Heart right ventricle (tissue), 16 donors: ENCODE results near the gene MPC1. TPM values are rescaled to one million over a fixed set of nuclear protein-coding genes. Genes with fewer than 3 reads are reported as not detected.
"Not testable (repeated sequence)": the region's sequence is repeated elsewhere in the genome, so short reads cannot be mapped to it uniquely, and the experiment has no call there.

Source experiments
- ATAC-seq, 8 donors: fragments of 200-7000 bp; cut with Tn5 transposase; one replicate each; pipeline ENCODE4 v1.9.1; 2020; ENCODE audit warnings: mild to moderate bottlenecking in 8 of 8, moderate library complexity in 8 of 8, moderate number of reproducible peaks in 1 of 8
- DNase-seq, 2 donors: peaks; one replicate each; pipeline ENCODE4 v3.0.0-alpha.2; 2020
- H3K27ac ChIP-seq, 10 donors: fragments of 200-600 bp; sonication (generic) in 2 of 10; one replicate each; pipeline versions ENCODE4 v1.5.0 to v1.8.0; 2020 to 2022; ENCODE audit warnings: mild to moderate bottlenecking in 3 of 10
- H3K27me3 ChIP-seq, 7 donors: fragments of 200-600 bp; one replicate each; pipeline ENCODE4 v1.8.0; 2021 to 2022; ENCODE audit warnings: mild to moderate bottlenecking in 2 of 7
- H3K36me3 ChIP-seq, 9 donors: fragments of 200-600 bp; sonication (generic) in 1 of 9; one replicate each; pipeline versions ENCODE4 v1.5.0 to v1.8.0; 2020 to 2022; ENCODE audit warnings: mild to moderate bottlenecking in 2 of 9
- H3K4me1 ChIP-seq, 9 donors: fragments of 200-600 bp; sonication (generic) in 1 of 9; one replicate each; pipeline versions ENCODE4 v1.5.0 to v1.8.0; 2020 to 2022; ENCODE audit warnings: mild to moderate bottlenecking in 4 of 9
- H3K4me3 ChIP-seq, 10 donors: fragments of 200-600 bp; sonication (generic) in 2 of 10; one replicate each; pipeline versions ENCODE4 v1.5.0 to v1.8.0; 2020 to 2022; ENCODE audit warnings: mild to moderate bottlenecking in 7 of 10, moderate library complexity in 2 of 10
- H3K9me3 ChIP-seq, 11 donors: fragments of 200-600 bp in 10 of 11; sonication (generic) in 2 of 11; one replicate each; pipeline versions ENCODE4 v1.5.0 to v1.8.0; 2013 to 2022; ENCODE audit warnings: mild to moderate bottlenecking in 2 of 11, control low read depth in 1 of 11, moderate library complexity in 1 of 11
- WGBS, 2 donors: extraction: QIAGEN DNeasy Blood & Tissue Kit; methylation state at CpG; one replicate each; pipeline ENCODE4 v1.1.7; 2013; ENCODE audit warnings: inconsistent platforms in 1 of 2; 5-methylcytosine and 5-hydroxymethylcytosine counted together
- intact Hi-C, 10 donors: fragments of 100-400 bp; cut with DNase I; formaldehyde crosslinking; loops; one replicate each; pipeline versions ENCODE4 v1.11.1 to v1.14.2; 2022
- polyA plus RNA-seq, 2 donors: library from polyadenylated mRNA; stranded (reverse); fragments of 200-250 nt; gene quantifications; one replicate each; pipeline ENCODE4 v1.2.3, GENCODE V29; 2013
- total RNA-seq, 10 donors: library from RNA; stranded (reverse); fragmentation: NEBNext Ultra II Directional in 3 of 10; extraction: Animal tissue kit (Norgen Biotek cat#: 25700) in 3 of 10; gene quantifications; one replicate each; pipeline versions ENCODE4 v1.2.1 to v1.2.4, GENCODE V29; 2021 to 2023
- TF ChIP-seq, protein P1 (sequence below), 9 donors: fragments of 200-600 bp; sonication (generic) in 2 of 9; IDR thresholded peaks; one replicate each; pipeline versions ENCODE4 v1.5.0 to v1.8.0; 2021 to 2022; ENCODE audit warnings: antibody characterized with exemption in 9 of 9, mild to moderate bottlenecking in 5 of 9, moderate library complexity in 1 of 9
- donor health status: Arrhythmogenic right ventricular cardiomyopathy.
- donor health status: ischemic (EF 13 %, LVEDD 7.1; RV severe dilation, severe dysfunction).
- donor health status: healthy with polysubstance abuse.
- donor health status: DM: no; HTN: yes; CAD: no.
- donor health status: DM: no; HTN: no; CAD: no.
- donor health status: ischemic (EF 25% LVEDD 6.9; RV normal size, moderate dysfunction).
- donor health status: ischemic (EF 25% LVEDD 5.7; RV mildly dilated, moderate dysfunction).
- donor health status: healthy.
- donor health status: DM: yes; HTN: yes; CAD: no.
- donor health status: Ischemic cardiomyopathy.
- donor health status: ischemic (EF 35%, LVEDD 5.7; RV mildly dilated, moderate dysfunction).
- donor health status: nonischemic (EF 11% LVEDD 7.7; RV severe dilation, severe dysfunction).
- donor health status: DM: yes; HTN: yes; CAD: no.
- donor health status: PGD.
- donor health status: ischemic (EF 29% LVEDD 5.4; RV normal size, mild dysfunction).
- donor health status: nonischemic (EF 23%, LVEDD 6.1; RV moderate dilation, normal function).

Gene MPC1
- total and polyA plus RNA-seq, 12 donors = 276 to 736 (median 555) TPM

DNA sequence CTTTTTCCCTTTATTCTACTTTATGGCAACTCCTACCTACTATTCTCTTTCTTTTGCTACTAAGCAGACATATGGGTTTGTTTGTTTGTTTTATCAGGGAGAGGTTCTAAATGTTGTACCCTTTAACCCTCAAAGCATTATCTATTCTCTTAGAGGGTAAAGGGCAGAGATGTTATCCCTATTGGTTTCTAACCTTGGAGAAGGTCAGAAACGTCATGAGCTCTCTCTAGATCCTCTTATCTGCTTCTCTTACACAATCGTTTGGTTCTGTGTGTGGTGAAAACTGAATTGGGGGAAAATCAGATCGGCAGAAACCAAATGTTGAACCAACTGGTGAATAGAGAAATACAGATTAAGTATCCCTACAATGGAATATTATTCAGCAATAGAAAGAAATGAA, 6.4 kb upstream of the MPC1 start:
- DNase-seq (no peak), ATAC-seq (no peak)
- Histone ChIP-seq H3K36me3 (no peaks in the 10 kb centered on the region), H3K27me3 (peaks cover 0 to 20% (median 8%) of the 10 kb centered on the region in 7 donors), H3K9me3 (no peaks in the 10 kb centered on the region), H3K4me3 (no peak overlapping the region), H3K4me1 (peaks cover 0 to 5% (median 1%) of the 10 kb centered on the region in 9 donors), H3K27ac (no peak overlapping the region)
- WGBS, 2 donors = 33 to 50% methylated on average over 3 of the region's 3 CpGs
- TF ChIP-seq, protein P1, sequence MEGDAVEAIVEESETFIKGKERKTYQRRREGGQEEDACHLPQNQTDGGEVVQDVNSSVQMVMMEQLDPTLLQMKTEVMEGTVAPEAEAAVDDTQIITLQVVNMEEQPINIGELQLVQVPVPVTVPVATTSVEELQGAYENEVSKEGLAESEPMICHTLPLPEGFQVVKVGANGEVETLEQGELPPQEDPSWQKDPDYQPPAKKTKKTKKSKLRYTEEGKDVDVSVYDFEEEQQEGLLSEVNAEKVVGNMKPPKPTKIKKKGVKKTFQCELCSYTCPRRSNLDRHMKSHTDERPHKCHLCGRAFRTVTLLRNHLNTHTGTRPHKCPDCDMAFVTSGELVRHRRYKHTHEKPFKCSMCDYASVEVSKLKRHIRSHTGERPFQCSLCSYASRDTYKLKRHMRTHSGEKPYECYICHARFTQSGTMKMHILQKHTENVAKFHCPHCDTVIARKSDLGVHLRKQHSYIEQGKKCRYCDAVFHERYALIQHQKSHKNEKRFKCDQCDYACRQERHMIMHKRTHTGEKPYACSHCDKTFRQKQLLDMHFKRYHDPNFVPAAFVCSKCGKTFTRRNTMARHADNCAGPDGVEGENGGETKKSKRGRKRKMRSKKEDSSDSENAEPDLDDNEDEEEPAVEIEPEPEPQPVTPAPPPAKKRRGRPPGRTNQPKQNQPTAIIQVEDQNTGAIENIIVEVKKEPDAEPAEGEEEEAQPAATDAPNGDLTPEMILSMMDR (IDR thresholded peaks at IDR 0.05) = no peak
- intact Hi-C loops = loop anchor here in 1 of 10 donors (5.0 kb wide), 1 partner anchor 52 kb away; no protein-coding TSS in a partner anchor

DNA sequence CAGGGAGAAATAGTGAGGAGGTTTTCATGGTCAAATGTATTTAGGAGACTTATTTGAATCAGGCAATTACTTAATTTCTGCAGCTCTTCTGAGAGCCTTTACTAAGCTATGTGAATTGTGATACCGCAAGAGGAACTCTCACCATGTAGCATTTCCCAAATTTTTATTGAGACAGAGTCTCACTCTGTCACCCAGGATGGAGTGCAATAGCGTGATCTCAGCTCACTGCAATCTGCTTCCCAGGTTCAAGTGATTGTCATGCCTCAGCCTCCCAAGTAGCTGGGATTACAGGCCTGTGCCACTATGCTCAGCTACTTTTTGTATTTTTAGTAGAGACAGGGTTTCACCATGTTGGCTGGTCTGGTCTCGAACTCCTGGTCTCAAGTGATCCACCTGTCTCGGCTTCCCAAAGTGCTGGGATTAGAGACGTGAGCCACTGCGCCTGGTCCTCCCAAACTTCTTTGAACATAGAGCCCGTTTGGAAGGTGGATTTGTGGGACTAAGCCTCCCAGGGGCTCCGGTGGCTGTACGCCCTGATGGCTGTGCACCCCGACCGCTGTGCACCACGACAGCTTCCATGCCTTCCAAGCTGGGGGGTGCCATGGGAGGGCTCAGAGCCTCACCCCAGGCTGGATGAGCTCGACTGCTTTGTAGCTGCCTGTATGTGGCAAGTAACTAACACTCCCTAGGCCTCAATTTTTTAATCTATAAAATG, 5.7 kb upstream of the MPC1 start:
- H3K27me3 ChIP-seq = peaks cover 0 to 14% (median 1%) of the 10 kb centered on the region in 7 donors
- no peaks in the 10 kb centered on the region for H3K9me3 ChIP-seq
- peaks cover 0 to 9% (median 6%) of the 10 kb centered on the region in 9 donors for H3K4me1 ChIP-seq
- WGBS, 2 donors = 87 to 91% methylated on average over 13 of the region's 13 CpGs
- H3K4me3 ChIP-seq = no peak overlapping the region
- ATAC-seq (no peak), DNase-seq (no peak)
- no peaks in the 10 kb centered on the region for H3K36me3 ChIP-seq
- intact Hi-C loops = loop anchor here in 1 of 10 donors (5.0 kb wide), 1 partner anchor 51 kb away; no protein-coding TSS in a partner anchor
- TF ChIP-seq, protein P1 (IDR thresholded peaks at IDR 0.05) = no peak
- H3K27ac ChIP-seq = no peak overlapping the region

DNA sequence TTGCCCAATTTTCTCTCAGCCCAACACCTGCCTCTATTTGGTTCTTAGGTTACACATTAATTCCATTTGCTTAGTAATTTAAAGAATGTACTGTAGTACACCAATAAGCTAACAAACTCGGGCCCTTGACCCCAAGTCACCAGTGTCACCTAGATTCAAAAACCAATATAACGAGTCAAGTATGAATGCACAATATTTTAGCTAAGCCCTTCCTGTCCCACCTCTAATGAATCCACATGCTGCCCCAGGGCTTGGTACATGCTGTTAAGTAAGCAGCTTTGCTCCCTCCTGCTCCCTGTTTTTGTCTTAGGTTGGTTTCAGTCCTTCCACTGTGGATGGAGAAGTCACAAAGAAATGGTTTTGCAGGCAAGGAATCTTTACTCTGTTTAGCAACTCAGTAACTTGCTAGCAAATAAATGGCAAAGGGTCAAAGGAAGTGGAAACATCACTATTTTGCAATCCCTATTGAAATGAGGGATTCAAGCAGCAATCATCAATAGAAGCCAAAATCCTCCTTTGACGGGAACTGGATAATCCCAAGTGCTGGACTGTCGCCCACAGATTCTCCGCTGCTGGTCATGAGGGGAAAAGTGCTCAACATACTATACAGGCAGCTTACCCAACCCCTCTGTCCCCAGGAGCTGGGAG, 5.0 kb upstream of the MPC1 start:
- intact Hi-C loops = loop anchor here in 1 of 10 donors (5.0 kb wide), 1 partner anchor 50 kb away; no protein-coding TSS in a partner anchor
- Histone ChIP-seq H3K27me3 (peaks cover 0 to 13% (median 0%) of the 10 kb centered on the region in 7 donors), H3K36me3 (no peaks in the 10 kb centered on the region), H3K4me1 (peaks cover 0 to 9% (median 6%) of the 10 kb centered on the region in 9 donors), H3K27ac (no peak overlapping the region), H3K4me3 (no peak overlapping the region), H3K9me3 (no peaks in the 10 kb centered on the region)
- TF ChIP-seq, protein P1 (IDR thresholded peaks at IDR 0.05) = no peak
- WGBS, 2 donors = 84 to 87% methylated on average over 5 of the region's 5 CpGs
- ATAC-seq (no peak), DNase-seq (no peak)

DNA sequence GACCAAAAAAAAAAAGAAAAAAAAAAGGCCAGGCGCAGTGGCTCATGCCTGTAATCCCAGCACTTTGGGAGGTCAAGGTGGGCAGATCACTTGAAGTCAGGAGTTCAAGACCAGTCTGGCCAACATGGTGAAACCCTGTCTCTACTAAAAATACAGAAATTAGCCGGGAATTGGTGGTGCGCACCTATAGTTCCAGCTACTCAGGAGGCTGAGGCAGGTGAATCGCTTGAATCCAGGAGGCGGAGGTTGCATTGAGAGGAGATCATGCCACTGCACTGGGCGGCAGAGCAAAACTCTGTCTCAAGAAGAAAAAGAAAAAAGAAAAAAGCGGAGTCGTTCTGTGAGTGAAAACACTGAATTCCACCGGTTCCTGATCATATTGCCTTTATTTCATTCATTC, 4.4 kb upstream of the MPC1 start:
- DNase-seq, H3K27ac ChIP-seq, H3K4me3 ChIP-seq, H3K4me1 ChIP-seq, H3K9me3 ChIP-seq, H3K36me3 ChIP-seq, ATAC-seq: not testable (repeated sequence)
- 96% methylated on average over 9 of the region's 9 CpGs for WGBS, 2 donors
- intact Hi-C loops = loop anchor here in 1 of 10 donors (5.0 kb wide), 1 partner anchor 50 kb away; no protein-coding TSS in a partner anchor
- H3K27me3 ChIP-seq = peaks cover 0 to 12% (median 0%) of the 10 kb centered on the region in 7 donors
